ENCODE results near the gene GGCX.

The GGCX gene

DNA sequence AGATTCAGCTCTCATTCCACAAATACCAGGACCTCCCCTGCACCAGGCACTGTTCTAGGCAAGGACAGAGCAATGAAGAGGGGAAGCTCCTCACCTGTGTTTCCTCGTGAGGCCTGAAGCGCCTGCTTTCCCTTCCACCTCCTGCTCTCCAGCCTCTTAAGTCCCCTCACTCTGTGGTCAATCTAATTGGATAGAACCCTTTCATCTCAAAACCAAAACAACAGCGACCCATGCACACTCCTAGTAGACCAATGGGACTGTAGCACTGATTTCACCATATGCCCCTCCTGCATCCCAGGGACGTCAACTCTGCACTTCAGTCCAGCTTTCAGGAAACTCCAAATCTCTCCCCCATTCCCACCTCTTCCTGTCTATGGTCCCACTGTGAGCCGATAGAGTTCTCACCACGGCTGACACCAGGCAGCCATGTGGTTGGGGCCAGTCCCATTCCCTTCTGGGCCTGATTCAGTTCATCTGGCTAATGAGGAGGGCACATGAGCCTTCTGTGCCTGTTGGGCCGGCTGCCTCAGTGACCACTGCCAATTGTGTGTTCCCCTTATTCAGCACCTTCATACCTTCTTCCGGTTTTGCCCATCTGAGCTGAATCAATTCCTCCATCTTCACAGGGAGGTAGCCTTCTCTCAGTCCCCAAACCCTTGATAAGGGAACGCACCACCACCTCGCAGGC, 55.6 kb downstream of the GGCX start:
- no peak for DNase-seq

DNA sequence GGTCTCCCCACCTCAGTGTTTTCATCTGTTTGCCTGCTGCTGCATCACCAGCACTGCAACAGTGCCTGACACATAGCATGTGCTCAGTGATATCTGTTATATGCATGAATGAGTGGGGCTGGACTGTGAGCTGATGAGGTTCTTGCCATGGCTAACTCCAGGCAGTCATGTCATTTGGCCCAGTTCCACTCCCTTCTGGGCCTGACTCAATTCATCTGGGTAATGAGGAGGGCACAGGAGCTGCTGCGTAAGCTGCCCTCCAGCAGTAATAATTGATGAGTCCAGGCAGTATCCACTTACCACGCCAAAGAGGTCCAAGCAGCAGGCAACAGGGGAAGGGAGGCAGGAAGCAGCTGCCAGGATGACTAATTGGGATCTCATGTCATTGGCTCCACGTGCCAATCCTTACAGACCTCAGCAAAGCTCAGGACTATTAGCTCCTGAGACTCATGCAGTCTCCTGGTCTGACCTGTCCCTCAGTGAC, 56.5 kb downstream of the GGCX start:
- DNase-seq: peak; percentile 94

DNA sequence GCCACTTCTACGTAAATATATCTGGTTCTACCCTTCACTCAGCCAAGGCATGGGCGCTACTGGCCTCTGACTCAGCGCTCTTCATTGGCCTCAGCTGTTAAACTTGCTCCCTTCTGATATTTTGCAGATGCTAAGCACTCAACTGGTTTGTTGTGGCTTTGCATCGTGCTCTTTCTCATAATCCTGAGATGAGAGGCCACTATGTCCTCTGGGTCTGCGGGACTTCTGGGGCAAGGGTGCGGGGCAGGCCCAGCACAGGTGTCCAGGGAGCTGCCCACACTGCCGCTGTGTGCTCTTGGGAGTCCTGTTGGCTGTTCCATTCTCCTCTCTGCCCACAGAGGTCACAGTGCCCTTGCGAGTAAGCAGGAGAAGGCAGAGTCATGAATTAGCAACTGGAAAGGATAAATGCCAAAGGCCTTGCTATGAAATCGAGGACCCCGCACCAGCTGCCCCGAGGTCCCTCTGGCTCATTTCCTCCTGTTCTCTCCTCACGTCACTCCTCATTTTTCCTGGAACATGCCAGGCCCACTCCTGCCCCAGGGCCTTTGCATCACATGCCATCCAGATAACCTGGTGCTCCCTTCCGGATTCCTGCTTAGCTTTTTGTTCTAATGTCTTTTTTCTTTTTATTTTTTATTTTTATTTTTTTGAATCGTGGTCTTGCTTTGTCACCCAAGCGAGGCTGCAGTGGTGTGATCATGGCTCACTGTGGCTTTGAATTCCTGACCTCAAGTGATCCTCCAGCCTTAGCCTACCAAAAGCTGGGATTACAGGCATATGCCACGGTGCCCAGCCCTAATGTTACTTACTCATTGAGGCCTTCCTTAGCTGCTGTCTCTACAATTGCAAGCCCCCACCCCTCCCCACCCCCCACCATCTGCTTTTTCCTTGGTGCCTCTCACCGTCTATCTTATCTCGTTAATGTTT, 57.2 kb downstream of the GGCX start:
- DNase-seq: no peak

DNA sequence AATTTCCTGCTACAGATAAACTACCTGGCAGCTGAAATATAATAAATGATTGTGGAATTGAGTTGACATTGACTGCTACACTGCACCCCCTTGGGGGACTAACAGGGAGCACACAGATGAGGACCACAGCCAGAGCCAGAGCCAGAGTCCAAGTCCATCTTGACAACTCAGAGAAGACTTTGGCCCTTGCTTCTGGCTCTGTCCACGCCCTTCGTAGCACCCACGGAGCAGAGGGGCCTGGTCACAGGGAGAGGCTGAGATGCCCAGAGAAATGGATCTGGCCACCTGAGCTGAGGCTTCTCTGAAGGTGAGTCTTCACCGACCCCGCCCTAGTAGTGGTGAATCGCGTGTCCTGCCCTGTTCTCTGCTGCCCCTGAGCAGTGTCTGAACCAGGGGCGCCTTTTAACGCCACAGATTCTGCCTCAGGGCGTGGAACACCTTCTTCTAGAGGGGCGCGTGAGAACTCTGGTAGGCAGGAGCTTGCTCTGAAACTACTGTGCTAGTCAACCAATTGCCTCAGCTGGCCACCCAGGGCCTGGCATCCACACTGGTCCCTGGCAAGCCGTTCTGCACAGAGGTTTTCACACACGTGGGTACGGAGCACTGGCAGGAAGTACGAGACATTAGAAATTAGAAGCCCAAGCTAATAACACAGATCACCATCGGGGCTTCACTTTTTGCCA, 58.0 kb downstream of the GGCX start:
- DNase-seq: no peak

DNA sequence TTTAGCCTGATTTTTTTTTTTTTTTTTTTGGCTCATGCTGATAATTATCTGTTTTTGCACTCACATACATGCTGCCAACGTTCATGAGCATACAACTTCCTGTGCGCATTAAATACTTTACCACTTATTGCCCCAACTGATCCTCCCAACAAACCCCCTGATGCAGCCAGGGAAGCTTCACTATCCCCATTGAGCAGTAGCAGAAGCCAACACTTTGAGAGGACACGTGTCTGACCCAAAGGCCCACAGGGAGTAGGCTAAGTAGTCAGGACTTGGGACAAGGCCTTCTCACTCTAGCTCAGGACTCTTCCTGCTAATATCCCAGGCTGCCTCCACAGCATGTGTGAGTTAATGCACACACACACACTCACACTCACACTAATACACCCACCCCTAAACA, 58.6 kb downstream of the GGCX start:
- DNase-seq: no peak

DNA sequence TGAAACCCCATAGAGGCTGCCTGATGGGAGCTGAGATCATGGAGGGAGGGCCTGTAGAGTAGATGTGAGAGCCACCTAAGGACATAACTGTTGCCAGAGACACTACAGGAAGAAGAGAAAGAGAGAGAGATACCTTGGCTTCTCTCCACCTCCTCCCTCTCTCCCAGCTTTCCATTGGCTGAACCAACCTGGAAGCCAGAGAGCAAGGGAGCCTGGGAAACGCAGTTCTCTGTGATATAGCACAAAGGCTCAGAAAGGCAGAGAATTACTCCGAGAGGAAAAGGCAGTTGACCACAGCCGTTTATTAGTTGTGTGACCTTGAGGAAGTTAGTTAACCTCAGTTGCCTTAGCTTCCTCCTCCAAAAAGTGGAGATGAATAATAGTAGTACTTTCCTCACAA, 60.0 kb downstream of the GGCX start:
- DNase-seq: no peak

DNA sequence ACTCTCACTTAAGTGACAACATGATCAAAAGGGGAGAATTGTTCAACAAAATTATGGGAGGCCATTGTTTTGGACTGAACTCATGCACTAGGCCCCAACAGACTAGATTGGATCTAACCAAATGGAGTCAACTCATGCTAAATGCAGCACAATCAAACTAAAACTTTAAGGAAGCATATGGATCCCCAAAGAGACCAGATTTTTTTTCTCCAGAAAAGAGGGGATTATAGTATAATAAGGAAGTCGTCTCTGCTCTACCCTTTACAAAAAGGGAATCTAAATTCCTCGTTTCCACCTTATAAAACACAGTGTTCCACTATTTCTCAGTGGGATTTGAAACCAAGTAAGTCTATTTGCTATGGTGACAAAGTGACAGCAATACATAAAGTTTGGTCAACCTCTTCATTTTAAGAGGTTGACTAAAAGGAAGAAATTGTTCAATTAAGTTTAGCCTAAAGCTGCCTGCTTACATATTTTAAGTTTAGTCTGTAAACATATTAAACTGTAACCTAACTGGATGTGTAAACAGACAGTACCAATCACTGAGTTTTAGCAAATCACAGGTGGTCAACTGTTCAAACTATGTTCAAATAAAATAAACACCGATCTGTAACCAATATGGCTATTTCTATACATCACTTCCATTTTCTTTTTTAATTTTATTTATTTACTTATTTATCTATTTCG, 63.2 kb downstream of the GGCX start:
- no peak for DNase-seq

DNA sequence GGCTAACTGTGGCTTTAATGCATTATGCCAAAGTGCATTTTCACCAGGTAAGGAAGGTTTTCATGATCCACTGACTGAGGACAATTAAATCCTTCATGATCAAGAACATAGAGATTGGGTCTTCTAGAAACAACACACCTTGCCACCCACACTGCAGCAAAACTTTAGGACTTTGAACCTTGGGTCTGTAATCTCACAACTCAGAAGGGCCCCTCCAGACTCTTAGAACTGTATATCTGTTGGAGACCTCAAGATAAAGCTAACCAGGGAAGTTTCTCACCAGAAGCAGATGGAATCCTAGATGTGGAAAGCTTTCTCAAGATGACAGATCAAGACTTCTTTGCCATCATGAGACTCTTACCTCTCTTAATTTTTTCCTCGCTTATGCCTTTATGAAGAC, 64.9 kb downstream of the GGCX start:
- no peak for DNase-seq
